Stimulated activated naive CD8-positive, alpha-beta T cell treated with anti-CD3 and anti-CD28 coated beads, Interleukin-15, Interleukin-2, amounts not matched to agents 100 U/mL and 50 U/mL, for 24 hours (primary cell): ENCODE data around the gene NINJ2.
A peak's percentile ranks its signal among the peaks of the same experiment; 100 is the strongest.
"Not testable (repeated sequence)": the region's sequence is repeated elsewhere in the genome, so short reads cannot be mapped to it uniquely, and the experiment has no call there.

ENCODE experiments used
- ATAC-seq: fragments of 150-1000 bp; cut with Tn5 transposase; one replicate; pipeline ENCODE4 v1.10.0; 2021
- DNase-seq: peaks from one replicate; pipeline ENCODE4 v3.0.0; 2021

Gene NINJ2

DNA sequence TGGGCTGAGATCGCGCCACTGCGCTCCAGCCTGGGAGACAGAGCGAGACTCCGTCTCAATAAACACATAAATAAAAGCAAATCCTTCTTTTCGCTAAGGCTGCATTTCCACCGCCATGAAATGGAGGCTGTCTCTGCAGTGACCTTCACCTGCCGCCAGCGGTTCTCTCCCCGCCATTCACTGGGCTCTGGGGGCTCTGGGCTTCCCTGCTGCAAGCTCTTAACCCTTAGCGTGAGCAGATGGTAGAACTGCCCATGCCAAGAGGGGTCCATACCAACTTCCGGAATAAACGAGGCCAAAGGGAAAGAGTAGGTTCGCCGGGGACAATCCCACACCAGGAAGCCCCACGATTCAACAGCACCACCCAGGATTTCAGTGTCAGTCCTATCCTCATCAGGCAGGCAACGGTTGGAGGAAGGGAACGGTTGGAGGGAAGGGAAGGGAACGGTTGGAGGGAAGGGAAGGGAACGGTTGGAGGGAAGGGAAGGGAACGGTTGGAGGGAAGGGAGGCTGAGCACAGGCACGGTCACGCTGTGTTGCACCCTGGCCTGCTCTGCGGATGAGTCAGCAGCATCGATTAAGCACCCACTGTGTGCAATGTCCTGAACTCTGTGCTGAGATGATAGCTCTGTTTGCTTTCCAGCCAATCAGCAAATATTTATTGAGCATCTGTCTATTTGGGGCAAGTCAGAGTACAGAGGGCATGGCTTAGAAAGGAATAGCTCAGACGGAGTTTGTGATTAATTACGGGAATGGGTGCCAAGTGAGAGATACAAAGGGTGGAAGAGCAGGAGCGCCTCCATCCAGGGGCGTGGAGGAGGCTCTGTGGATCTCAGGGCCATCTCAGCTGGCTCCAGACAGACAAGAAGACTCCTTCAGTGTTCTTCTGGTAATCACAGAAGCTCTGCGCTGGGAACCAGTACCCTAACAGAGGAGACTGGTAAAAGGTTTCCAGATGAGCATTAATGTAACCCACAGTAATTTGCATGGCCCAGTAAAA, 77.9 kb downstream of the NINJ2 start:
- ATAC-seq (no peak), DNase-seq (no peak)

GRCh38 chr12:583251-583869, 79.9 kb downstream of the NINJ2 start:
- DNase-seq (no peak), ATAC-seq (no peak)

GRCh38 chr12:581746-582145, 81.5 kb downstream of the NINJ2 start:
- DNase-seq (no peak), ATAC-seq (no peak)

- no peak for DNase-seq
- no peak for ATAC-seq
These were observed 81.9 kb downstream of the NINJ2 start for GRCh38 chr12:581321-581720.

DNA sequence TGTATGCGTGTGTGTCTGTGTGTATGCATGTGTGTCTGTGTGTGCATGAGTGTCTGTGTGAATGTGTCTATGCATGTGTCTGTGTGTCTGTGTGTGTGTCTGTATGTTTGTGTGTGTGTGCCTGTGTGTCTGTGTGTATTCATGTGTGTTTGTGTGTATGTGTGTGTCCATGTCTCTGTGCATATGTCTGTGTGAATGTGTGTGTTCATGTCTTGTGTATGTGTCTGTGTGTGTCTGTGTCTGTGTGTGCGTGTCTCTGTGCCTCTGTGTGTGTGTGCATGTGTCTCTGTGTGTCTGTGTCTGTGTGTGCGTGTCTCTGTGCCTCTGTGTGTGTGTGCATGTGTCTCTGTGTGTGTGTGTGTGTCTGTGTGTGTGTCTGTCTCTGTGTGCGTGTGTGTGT, 82.4 kb downstream of the NINJ2 start:
- ATAC-seq (no peak), DNase-seq (no peak)

- DNase-seq (no peak), ATAC-seq (no peak)
These were observed 83.7 kb downstream of the NINJ2 start for GRCh38 chr12:579420-580110.

GRCh38 chr12:578748-579419, 84.4 kb downstream of the NINJ2 start:
- ATAC-seq, result no peak
- no peak for DNase-seq

- ATAC-seq, result not testable (repeated sequence)
- DNase-seq, result peak; percentile 1
These were observed 85.1 kb downstream of the NINJ2 start for GRCh38 chr12:577994-578747.

DNA sequence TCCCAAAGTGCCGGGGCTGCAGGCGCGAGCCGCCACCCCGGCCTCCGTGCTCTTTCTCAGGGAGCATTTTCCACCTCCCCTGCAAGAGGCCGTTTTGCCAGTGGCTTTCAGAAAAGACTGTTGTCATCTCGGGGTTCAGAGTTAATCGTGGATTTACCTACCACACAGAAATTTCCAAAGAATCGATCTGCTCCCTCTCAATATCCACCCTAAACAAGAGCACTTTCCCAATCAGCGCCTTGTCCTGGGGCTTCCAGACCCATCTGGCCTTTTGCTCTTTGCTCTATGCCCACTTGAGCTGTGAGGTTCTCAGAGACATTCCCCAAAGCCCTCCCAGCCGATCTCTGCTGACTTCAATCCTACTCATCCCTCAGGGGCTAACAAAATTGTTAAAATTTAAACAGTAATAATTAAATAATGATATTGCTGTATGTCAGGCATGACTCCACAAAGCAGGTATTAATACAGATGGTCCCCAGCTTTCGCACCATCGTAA, 86.6 kb downstream of the NINJ2 start:
- DNase-seq, result no peak
- ATAC-seq, result no peak

DNA sequence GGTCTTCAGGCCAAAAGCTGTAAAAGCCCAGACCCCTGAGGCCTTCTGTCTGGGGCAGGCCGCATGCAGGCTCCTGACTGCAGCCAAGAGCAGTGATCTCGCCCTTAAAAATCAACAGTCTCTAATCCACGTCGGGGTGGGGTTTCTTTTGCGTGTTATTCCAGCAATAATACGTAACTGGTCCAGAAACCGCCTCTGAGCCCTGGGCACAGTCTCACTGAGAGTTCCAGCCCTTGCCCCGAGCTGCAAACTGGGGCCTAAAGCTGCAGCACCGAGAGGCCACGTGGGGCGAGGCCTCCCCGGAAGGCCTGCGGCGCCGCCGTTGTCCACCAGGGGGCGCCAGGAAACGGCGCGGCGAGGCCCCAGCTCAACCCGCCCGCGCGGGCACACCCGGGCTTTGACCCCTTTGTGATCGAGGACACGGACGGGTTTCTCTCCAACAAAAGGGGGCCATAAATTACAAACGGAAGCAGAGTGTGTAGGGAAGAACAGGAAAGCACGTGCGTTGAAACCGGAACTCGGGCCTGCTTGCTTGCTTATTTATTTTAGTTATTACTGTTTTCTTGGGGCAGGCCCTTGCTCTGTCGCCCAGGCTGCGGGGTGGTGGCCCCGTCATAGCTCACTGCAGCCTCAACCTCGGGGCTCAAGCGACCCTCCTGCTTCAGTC, 87.2 kb downstream of the NINJ2 start:
- peak; percentile 82 for ATAC-seq
- peak; percentile 94 for DNase-seq

GRCh38 chr12:575129-575502, 88.1 kb downstream of the NINJ2 start:
- no peak for DNase-seq

GRCh38 chr12:574475-575128, 88.6 kb downstream of the NINJ2 start:
- ATAC-seq, result no peak
- no peak for DNase-seq

More at GRCh38 chr12:575129-575502, 88.1 kb downstream of the NINJ2 start:
- peak; percentile 20 for ATAC-seq

DNA sequence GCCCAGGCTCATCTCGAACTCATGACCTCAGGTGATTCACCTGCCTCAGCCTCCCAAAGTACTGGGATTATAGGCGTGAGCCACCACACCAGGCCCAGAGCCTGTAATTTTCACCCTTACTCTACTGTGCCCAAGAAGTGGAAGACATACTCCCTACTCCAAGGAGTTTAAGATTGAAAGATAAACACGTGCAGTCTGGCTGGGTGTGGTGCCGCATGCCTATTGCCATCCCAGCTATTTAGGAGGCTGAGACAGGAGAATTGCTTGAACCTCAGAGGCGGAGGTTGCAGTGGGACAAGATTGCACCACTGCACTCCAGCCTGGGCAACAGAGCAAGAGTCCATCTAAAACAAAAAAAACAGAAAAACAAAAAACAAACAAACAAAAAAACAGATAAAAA, 90.0 kb downstream of the NINJ2 start:
- ATAC-seq (no peak), DNase-seq (no peak)

DNA sequence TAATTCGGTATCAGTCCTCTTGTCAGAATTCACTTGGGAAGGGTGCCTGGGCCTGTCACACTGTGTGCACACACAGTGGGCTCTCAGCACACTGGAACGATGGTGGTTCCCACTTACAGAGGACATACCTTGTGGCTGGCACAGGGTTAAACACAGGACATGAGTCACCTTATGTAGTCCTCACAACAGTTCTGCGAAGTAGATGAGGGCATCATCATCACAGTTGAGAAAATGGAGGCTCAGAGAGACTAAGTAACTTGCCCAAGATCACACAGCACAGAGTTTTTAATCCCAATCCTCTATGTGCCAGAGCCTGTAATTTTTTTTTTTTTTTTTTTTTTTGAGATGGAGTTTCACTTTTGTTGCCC, 90.7 kb downstream of the NINJ2 start:
- no peak for DNase-seq
- ATAC-seq, result peak; percentile 50

- no peak for ATAC-seq
- DNase-seq, result no peak
These were observed 91.3 kb downstream of the NINJ2 start for GRCh38 chr12:571795-572531.

DNA sequence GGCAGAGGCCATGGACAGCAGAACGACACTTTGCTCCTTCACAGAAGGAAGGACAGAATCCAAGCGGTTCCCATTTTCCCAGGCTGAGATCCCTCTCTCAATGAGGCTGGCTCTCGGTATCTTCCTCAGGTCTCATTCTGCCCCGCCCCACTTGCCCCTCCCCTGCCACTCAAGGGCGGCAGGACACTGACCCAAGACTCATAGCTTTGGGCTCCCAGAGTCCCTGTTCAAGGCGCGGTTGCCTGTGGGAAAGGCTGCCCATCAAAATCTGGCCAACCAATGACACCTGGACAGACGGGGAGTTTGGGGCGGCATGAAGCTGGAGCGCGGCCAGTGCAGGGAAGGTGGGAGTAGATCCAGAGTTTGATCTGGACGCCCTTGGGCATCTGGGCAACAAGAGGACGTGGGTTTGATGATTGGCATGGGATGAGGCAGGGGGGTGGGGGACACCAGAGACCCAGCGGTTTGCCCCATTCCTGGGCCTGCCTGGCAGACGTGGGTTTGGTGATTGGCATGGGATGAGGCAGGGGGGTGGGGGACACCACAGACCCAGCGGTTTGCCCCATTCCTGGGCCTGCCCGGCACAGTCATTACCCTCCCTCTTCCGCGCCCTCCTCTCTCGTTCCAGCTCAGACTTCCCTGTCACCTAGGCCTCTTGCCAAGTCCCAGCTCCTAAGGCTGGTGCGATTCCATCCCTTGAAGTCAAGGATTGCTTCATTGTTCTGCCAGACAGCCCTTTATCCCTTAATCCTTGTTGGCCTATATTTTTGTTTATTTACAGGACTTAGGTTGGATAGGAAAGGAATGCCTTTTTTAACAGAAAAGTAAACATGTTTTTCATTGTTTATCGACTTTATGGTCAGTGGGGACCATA, 92.1 kb downstream of the NINJ2 start:
- ATAC-seq (no peak), DNase-seq (no peak)

GRCh38 chr12:570435-570920, 92.8 kb downstream of the NINJ2 start:
- DNase-seq (no peak), ATAC-seq (no peak)

DNA sequence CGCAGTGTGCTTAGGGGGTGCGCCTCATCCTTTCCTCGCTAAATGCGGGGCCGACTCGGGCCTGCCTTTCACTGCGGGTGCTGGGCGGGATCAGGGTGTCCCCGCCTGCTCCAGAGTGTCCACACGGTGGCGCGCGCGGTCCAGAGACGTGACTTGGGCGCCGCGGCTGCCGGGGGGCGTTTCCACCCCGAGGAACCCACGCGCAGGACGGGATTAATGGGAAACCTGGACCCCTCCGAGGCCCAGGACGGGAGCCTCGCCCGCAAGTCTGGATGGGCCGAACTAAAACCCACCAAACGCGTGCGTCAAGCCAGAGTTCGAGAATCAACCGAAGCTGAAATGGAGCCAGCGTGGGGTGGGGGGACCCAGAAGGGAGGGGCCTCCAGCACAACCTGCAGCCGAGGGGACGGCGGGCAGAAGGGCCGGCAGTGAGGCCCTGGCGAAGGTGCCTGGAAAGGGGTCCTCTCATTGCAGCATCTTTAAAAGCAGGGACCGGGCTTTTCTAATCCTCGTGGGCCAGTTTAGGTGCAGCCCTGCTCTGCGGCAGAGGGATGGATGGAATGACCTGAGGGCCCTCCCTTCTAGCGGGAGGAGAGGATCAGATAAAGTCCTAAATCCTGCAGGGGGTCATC, 93.3 kb downstream of the NINJ2 start:
- DNase-seq, result peak; percentile 93
- ATAC-seq, result peak; percentile 91
